ENCODE measurements around the gene CSF1.
"Not testable (repeated sequence)": the region's sequence is repeated elsewhere in the genome, so short reads cannot be mapped to it uniquely, and the experiment has no call there.

CSF1 gene

GRCh38 chr1:109946511-109946910 lies 35.9 kb downstream of the CSF1 start:
- no peak for DNase-seq

DNA sequence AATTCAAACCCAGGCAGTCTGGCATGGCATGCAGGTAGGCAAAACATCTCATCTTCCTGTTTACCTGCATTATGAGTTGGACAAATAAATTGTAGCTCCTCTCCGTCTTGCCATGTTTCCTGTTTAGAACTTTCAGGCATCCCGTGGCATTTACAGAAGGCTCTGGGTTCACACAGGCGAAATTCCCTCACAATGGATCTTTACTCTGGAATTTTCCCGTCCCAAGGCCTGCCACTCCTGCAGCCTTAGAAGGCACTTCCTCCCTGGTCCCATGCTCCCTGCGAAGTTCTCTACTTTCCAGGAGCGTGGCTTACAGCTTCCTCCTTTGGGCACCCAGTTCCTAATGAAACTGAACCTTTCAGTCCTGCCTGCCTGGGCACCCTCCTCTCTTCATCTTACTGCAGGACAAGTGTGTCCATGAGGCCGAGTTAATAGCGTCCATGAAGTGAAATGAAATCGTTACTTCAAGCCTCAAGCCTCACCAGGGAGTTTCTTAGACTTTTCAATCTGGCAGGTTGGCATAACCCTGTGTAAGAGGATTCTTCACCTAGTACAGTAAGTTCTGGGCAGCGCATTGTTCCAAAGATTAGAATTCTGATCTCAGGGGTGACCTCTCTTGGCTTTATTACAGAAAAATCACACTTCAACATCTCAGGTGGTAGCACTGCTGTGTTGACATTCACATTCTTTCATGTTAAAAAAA lies 37.1 kb downstream of the CSF1 start:
- no peak for DNase-seq

DNA sequence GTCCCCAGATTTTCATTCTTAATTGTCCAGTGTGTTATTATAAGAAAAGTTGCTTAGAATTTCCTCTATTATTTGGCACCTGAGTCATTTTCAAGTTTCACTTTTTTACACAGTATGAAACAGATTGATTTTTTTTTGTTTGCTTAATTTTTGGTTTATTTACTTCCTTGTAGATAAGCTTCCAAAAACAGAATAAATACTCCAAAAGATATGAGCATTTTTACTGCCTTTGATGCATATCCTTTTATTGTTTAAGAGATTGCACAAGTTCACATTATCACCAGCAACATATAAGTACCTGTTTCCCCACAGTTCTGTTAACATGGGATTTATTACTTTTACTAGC lies 37.6 kb downstream of the CSF1 start:
- no peak for DNase-seq

GRCh38 chr1:109950038-109950437 lies 39.4 kb downstream of the CSF1 start:
- no peak for DNase-seq

- no peak for DNase-seq
Observed at GRCh38 chr1:109950509-109950908, 39.9 kb downstream of the CSF1 start.

DNA sequence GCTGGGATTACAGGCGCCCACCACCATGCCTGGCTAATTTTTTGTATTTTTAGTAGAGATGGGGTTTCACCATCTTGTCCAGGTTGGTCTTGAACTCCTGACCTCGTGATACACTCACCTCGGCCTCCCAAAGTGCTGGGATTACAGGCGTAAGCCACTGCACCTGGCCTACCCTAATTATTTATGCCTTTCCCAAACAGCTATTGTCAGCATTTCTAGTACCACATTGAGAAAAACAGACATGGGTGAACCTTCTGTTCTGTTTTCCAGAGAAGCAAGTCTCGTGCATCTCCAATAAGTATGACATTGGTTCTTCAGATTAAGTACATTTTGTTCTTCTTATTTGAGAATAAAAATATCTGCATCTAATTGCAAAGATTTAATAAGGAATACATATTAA lies 40.9 kb downstream of the CSF1 start:
- not testable (repeated sequence) for DNase-seq

DNA sequence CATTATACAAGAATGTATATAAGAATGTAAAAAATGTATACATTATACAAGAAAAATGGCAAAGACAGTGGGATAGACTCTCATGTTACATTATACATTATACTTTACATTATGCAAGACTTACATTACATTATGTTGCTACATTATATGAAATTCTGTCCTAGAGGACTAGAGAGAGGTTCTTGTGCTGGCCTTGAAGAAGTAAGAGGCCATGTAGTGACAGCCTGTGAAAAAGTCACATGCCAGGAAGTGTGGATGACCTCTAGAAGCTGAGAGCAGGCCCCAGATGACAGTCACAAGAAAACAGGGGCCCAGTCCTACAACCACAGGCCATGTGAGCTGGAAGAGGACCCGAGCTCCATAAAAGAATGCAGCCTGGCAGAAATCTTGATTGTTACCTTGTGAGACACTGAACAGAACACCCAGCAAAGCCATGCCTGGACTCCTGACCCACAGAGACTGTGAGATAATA lies 43.4 kb downstream of the CSF1 start:
- no peak for DNase-seq

GRCh38 chr1:109959632-109959973 lies 49.0 kb downstream of the CSF1 start:
- no peak for DNase-seq

DNA sequence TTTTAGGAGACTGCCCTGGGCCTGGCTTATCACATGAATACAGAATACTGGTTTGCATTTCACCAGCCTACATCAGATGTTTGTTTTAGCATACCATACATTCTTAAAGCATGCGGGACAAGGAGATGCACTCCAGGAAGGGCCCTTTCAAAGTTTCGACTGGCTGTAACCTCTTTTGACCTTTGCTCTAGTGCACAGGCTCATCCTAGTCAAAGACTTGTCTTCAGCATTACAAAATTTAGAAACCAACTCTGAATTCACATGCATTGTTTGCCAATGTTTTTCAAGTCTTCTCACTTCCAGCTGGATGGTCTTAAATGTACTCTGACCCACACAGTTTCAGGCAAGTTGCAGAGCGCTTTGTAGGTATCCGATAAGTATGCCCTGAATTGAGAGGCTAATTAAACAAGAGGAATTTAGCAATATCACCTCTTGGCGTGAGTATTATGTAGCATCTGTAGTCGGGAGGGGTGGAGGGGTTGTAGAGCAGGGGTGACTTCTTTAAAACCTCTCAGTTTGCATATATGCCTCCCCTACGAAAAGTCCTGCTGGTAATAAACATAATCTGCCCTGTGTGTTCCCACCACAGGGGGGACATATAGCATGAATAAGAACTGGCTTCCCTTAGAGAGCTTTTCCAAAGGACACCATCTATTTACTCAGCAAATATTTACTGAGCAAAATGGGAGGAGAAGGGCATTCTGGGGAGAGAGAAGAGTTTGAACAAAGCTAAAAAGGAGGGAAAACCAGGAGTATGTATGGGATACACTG lies 49.5 kb downstream of the CSF1 start:
- DNase-seq, result no peak

GRCh38 chr1:109960745-109961094 lies 50.1 kb downstream of the CSF1 start:
- no peak for DNase-seq

- DNase-seq, result no peak
Observed at GRCh38 chr1:109963864-109964263, 53.2 kb downstream of the CSF1 start.

- DNase-seq, result no peak
Observed at GRCh38 chr1:109969146-109969829, 58.6 kb downstream of the CSF1 start.

DNA sequence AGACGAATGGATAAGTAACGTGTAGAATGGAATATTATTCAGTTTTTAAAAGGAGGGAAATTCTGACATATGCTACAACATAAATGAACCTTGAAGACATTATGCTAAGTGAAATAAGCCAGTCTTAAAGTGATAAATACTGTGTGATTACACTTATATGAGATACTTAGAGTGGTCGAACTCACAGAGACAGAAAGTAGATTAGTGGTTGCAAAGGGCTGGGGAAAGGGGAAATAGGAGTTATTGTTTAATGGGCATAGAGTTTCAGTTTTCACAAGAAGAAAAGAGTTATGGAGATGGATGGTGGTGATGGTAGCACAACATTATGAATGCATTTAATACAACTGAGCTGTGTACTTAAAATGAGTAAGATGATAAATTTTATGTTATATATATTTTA lies 59.3 kb downstream of the CSF1 start:
- no peak for DNase-seq

GRCh38 chr1:109971559-109971958 lies 60.9 kb downstream of the CSF1 start:
- DNase-seq, result no peak

- DNase-seq, result no peak
Observed at GRCh38 chr1:109974191-109974590, 63.5 kb downstream of the CSF1 start.

DNA sequence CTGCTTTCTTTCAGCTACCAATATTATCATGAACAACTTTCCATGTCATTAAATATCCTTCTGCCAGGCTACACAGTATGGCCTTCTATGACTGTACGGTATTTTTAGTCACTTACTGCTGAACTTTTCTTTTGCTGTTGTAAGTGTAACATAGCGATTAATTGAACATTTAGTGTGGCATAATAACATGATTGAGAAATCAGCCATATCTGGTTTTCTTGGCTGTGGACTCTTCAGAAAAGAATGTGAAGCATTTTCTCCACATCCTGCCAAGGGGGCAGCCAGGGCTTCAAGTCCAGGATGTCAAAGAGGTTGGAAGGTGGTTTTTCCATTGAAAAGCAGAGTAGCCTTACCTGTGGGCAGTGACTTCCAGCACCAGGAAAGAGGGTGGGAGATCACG lies 65.1 kb downstream of the CSF1 start:
- no peak for DNase-seq

GRCh38 chr1:109976762-109977161 lies 66.1 kb downstream of the CSF1 start:
- DNase-seq, result no peak

DNA sequence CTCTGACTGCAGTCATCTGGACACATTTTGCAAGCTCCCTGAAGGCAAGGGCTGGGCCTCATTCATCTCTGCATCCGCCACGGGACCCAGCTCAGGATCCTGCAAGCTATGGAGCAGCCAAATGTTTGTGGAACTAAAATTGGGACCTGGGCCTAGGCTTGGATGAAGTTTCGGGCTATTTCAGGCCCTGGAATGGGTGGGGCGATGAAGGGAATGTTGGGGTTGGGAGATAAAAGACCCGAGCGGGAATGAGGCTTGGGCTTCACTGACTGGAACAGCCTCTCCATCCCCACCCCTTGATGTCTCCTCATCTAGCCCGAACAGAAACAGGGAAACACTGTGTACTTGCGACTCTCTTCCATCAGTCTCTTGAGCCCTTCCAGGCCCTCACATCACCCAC lies 66.6 kb downstream of the CSF1 start:
- no peak for DNase-seq

GRCh38 chr1:109977657-109978378 lies 67.2 kb downstream of the CSF1 start:
- no peak for DNase-seq

- DNase-seq, result no peak
Observed at GRCh38 chr1:109978761-109979488, 68.3 kb downstream of the CSF1 start.

GRCh38 chr1:109979489-109980091 lies 68.9 kb downstream of the CSF1 start:
- no peak for DNase-seq

Measured in activated gamma-delta T cell treated with Interleukin-2 at 50 U/mL for 16 hours (primary cell).